ENCODE results near the gene ATG16L2. TPM values are rescaled to one million over a fixed set of nuclear protein-coding genes. Genes with fewer than 3 reads are reported as not detected.

ATG16L2 gene
- total and polyA plus RNA-seq, 9 of the 15 experiments (the other 6 are each of a cell fraction or from before 2014, with no cell fraction given), result 0.18 to 11.2 (median 6.2) TPM

DNA sequence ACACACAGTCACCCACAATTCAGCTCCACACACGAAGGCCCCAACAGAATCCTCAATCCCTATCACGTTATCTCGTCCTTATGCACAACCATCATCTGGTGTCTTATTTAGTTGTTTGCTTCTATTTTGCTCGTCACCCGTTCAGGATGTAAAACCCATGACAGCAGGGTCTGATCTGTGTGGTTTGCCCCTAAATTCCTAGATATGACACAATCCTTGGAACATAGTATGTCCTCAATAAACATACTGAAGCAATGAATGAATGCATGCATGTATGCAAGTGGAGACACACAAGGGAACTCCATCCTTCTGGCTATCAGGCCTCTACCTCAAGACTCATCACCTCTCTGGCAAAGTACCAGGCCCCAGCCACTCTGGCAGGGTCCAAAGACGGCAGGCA lies 40.5 kb upstream of the ATG16L2 start:
- TF ChIP-seq CBFA2T2 (conservative IDR thresholded peaks at IDR 0.05), result no peak
- 0 out of 2 replicates have a peak, but pooled peaks have one; percentile 12 for TF ChIP-seq SOX6 (IDR thresholded peaks at IDR 0.05)
- no peak for TF ChIP-seq GATAD2B (IDR thresholded peaks at IDR 0.05; ENCODE audit: borderline replicate concordance)
- no peak for TF ChIP-seq ZNF280A (IDR thresholded peaks at IDR 0.05; ENCODE audit: low read depth, partially characterized antibody)
- TF ChIP-seq, protein P1, sequence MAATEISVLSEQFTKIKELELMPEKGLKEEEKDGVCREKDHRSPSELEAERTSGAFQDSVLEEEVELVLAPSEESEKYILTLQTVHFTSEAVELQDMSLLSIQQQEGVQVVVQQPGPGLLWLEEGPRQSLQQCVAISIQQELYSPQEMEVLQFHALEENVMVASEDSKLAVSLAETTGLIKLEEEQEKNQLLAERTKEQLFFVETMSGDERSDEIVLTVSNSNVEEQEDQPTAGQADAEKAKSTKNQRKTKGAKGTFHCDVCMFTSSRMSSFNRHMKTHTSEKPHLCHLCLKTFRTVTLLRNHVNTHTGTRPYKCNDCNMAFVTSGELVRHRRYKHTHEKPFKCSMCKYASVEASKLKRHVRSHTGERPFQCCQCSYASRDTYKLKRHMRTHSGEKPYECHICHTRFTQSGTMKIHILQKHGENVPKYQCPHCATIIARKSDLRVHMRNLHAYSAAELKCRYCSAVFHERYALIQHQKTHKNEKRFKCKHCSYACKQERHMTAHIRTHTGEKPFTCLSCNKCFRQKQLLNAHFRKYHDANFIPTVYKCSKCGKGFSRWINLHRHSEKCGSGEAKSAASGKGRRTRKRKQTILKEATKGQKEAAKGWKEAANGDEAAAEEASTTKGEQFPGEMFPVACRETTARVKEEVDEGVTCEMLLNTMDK (IDR thresholded peaks at IDR 0.05; ENCODE audit: borderline replicate concordance, insufficient read depth, low read depth, low read length, poor library complexity, severe bottlenecking), result no peak
- peak; percentile 31 for TF ChIP-seq RBBP5 (IDR thresholded peaks at IDR 0.05; ENCODE audit: borderline replicate concordance, insufficient read depth, low read length, poor library complexity, severe bottlenecking)
- no peak for TF ChIP-seq UBTF (IDR thresholded peaks at IDR 0.05; ENCODE audit: borderline replicate concordance in 1 of 2, low read depth in 2 of 2, low read length in 2 of 2)
- 0 out of 2 replicates have a peak, but pooled peaks have one; percentile 3 for TF ChIP-seq ARID1B (IDR thresholded peaks at IDR 0.05)
- no peak for TF ChIP-seq ZNF764 (CRISPR knock-in tag; IDR thresholded peaks at IDR 0.05; ENCODE audit: low read depth)
- TF ChIP-seq, protein P2, sequence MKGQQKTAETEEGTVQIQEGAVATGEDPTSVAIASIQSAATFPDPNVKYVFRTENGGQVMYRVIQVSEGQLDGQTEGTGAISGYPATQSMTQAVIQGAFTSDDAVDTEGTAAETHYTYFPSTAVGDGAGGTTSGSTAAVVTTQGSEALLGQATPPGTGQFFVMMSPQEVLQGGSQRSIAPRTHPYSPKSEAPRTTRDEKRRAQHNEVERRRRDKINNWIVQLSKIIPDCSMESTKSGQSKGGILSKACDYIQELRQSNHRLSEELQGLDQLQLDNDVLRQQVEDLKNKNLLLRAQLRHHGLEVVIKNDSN (CRISPR knock-in tag; IDR thresholded peaks at IDR 0.05), result no peak
- peak in 1 of 2 experiments; percentile 30; a peak in 1 of 4 replicates for TF ChIP-seq KDM1A (IDR thresholded peaks at IDR 0.05)
- peak; percentile 93 for TF ChIP-seq ZNF24 (IDR thresholded peaks at IDR 0.05)
- no TSS peak for BruUV-seq (replicated peaks)
- ATAC-seq, result no peak
- no peak for DNase-seq (ENCODE audit: extremely low read depth in 1 of 4, low spot score in 3 of 4)
- POLR2A ChIA-PET, result interaction anchor here (0.5 kb wide), 1 partner anchor 20 kb away, joined by 3 read pairs; the partner anchor contains the start of gene STARD10
- no peak overlapping the region; the same call in 2 of the 3 replicates for H3K27ac ChIP-seq (ENCODE audit: extremely low read depth, low read depth, low read length)
- no peak for FAIRE-seq
- peaks cover 48 to 60% of the 10 kb centered on the region in 2 experiments for H3K4me1 ChIP-seq (replicated peaks in 1 of 2; ENCODE audit: control insufficient read depth in 2 of 2, insufficient read depth in 2 of 2, low read length in 2 of 2)
- no peak overlapping the region for H3K4me3 ChIP-seq
- H3K9me1 ChIP-seq (ENCODE audit: control insufficient read depth, insufficient read depth, low read length), result peaks cover 7% of the 10 kb centered on the region
- no peak overlapping the region; the same call in 1 of the 2 replicates for H3K4me2 ChIP-seq (ENCODE audit: insufficient read depth, low read length)
- H4K20me1 ChIP-seq (replicated peaks; ENCODE audit: control insufficient read depth, insufficient read depth, low read length), result no peaks in the 10 kb centered on the region
- WGBS (ENCODE audit: insufficient coverage, low coverage, missing lambda C conversion rate), result 42% methylated on average over 6 of the region's 6 CpGs
- peaks cover 3% of the 10 kb centered on the region; the same call in 1 of the 3 replicates for H3K79me2 ChIP-seq (ENCODE audit: control insufficient read depth, insufficient read depth, low read length)
- H2AFZ ChIP-seq (ENCODE audit: low read depth, low read length), result no peak overlapping the region
- no peak overlapping the region for H3K9ac ChIP-seq (ENCODE audit: insufficient read depth in 1 of 2, low read depth in 2 of 2, low read length in 2 of 2)
- in situ Hi-C loops (cut with MboI) (no loop called here), intact Hi-C loops (cut with micrococcal nuclease) (no loop called here)
- no peaks in the 10 kb centered on the region for H3K9me3 ChIP-seq (replicated peaks; ENCODE audit: control insufficient read depth, insufficient read depth, low read depth, low read length)
- CTCF ChIA-PET (ENCODE audit: low intra/inter-chr PET ratio), result no interaction called here
- H3K27me3 ChIP-seq (ENCODE audit: control insufficient read depth in 2 of 2, insufficient read depth in 2 of 2, low read length in 2 of 2), result no peaks in the 10 kb centered on the region
- H3K36me3 ChIP-seq (ENCODE audit: control insufficient read depth, insufficient read depth, low read length), result peaks cover under 1% of the 10 kb centered on the region; the same call in 2 of the 3 replicates

Data from K562 (cell line).